Tibial nerve (tissue), 4 donors: ENCODE data around the gene ZNF132.
"Not testable (repeated sequence)": the region's sequence is repeated elsewhere in the genome, so short reads cannot be mapped to it uniquely, and the experiment has no call there.

Experiments
- EP300 ChIP-seq, 2 donors: sonication (generic); formaldehyde crosslinking; IDR thresholded peaks; one replicate each; pipeline ENCODE4 v1.6.1; 2017; ENCODE audit warnings: antibody characterized with exemption in 2 of 2, mild to moderate bottlenecking in 1 of 2
- POLR2A ChIP-seq, 2 donors: fragments of 450-650 bp; IDR thresholded peaks; one replicate each; pipeline ENCODE4 v1.6.1; 2017; ENCODE audit warnings: antibody characterized with exemption in 2 of 2, mild to moderate bottlenecking in 2 of 2, moderate library complexity in 2 of 2
- TF ChIP-seq, protein P1 (sequence below), 5 experiments: fragments of 200-600 bp in 3 of 5; fragments of 450-650 bp in 2 of 5; sonication (generic) in 3 of 5; IDR thresholded peaks; one replicate each; pipeline ENCODE4 v1.5.1; 2016 to 2019; ENCODE audit warnings: antibody characterized with exemption in 5 of 5, mild to moderate bottlenecking in 3 of 5, moderate library complexity in 2 of 5

DNA sequence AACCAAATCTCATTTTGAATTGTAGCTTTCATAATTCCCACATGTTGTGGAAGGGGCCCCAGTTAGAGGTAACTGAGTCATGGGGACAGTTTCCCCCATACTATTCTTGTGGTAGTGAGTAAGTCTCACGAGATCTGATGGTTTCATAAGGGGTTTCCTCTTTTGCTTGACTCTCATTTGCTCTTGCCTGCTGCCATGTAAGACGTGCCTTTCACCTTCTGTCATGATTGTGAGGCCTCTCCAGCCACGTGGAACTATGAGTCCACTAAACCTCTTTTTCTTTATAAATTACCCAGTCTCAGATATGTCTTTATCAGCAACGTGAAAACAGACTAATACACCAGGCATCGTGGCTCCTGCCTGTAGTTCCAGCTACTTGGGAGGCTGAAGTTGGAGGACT is 10.0 kb upstream of the ZNF132 start:
- TF ChIP-seq, protein P1, sequence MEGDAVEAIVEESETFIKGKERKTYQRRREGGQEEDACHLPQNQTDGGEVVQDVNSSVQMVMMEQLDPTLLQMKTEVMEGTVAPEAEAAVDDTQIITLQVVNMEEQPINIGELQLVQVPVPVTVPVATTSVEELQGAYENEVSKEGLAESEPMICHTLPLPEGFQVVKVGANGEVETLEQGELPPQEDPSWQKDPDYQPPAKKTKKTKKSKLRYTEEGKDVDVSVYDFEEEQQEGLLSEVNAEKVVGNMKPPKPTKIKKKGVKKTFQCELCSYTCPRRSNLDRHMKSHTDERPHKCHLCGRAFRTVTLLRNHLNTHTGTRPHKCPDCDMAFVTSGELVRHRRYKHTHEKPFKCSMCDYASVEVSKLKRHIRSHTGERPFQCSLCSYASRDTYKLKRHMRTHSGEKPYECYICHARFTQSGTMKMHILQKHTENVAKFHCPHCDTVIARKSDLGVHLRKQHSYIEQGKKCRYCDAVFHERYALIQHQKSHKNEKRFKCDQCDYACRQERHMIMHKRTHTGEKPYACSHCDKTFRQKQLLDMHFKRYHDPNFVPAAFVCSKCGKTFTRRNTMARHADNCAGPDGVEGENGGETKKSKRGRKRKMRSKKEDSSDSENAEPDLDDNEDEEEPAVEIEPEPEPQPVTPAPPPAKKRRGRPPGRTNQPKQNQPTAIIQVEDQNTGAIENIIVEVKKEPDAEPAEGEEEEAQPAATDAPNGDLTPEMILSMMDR (IDR thresholded peaks at IDR 0.05) = not testable (repeated sequence)
- not testable (repeated sequence) for TF ChIP-seq EP300, POLR2A (IDR thresholded peaks at IDR 0.05)
